ENCODE data around the gene MARK3.

DNA sequence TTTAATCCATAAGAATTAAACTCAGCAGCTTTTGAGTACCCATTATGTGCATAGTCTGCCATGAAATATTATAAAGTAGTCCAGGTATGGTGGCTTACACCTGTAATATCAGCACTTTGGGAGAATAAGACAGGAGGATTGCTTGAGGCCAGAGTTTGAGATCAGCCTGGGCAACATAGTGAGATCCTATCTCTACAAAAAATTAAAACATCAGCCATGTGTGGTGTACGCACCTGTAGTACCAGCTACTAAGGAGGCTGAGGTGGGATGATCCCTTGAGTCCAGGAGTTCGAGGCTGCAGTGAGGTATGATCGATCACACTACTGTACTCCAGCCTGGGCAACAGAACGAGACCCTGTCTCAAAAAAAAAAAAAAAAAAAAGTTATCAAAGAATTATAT lies 15.3 kb downstream of the MARK3 start:
- TF ChIP-seq, protein P1, sequence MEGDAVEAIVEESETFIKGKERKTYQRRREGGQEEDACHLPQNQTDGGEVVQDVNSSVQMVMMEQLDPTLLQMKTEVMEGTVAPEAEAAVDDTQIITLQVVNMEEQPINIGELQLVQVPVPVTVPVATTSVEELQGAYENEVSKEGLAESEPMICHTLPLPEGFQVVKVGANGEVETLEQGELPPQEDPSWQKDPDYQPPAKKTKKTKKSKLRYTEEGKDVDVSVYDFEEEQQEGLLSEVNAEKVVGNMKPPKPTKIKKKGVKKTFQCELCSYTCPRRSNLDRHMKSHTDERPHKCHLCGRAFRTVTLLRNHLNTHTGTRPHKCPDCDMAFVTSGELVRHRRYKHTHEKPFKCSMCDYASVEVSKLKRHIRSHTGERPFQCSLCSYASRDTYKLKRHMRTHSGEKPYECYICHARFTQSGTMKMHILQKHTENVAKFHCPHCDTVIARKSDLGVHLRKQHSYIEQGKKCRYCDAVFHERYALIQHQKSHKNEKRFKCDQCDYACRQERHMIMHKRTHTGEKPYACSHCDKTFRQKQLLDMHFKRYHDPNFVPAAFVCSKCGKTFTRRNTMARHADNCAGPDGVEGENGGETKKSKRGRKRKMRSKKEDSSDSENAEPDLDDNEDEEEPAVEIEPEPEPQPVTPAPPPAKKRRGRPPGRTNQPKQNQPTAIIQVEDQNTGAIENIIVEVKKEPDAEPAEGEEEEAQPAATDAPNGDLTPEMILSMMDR (IDR thresholded peaks at IDR 0.05), result no peak
- TF ChIP-seq ZFX (IDR thresholded peaks at IDR 0.05; ENCODE audit: borderline replicate concordance), result no peak

All from 22Rv1 (cell line).